ENCODE results near the gene NLRP6.

DNA sequence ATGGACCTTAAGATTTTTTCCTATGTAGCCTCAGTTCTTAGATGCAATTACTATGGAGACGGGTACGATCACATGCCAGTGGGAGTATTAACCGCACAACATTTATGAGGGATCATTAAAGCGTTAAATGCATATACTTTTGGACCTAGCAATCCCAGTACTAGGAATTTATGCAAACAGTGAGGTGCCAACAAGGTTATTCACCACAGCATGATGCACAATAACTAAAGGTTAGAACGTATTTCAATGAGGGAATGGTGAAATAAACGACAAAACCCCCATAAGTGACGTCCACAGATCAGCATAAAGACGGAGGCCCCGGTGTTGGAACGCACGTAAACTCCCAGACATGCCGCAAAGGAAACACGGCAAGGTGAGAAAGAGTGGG is 42.6 kb upstream of the NLRP6 start:
- TF ChIP-seq, protein P1, sequence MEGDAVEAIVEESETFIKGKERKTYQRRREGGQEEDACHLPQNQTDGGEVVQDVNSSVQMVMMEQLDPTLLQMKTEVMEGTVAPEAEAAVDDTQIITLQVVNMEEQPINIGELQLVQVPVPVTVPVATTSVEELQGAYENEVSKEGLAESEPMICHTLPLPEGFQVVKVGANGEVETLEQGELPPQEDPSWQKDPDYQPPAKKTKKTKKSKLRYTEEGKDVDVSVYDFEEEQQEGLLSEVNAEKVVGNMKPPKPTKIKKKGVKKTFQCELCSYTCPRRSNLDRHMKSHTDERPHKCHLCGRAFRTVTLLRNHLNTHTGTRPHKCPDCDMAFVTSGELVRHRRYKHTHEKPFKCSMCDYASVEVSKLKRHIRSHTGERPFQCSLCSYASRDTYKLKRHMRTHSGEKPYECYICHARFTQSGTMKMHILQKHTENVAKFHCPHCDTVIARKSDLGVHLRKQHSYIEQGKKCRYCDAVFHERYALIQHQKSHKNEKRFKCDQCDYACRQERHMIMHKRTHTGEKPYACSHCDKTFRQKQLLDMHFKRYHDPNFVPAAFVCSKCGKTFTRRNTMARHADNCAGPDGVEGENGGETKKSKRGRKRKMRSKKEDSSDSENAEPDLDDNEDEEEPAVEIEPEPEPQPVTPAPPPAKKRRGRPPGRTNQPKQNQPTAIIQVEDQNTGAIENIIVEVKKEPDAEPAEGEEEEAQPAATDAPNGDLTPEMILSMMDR (IDR thresholded peaks at IDR 0.05) = no peak
- TF ChIP-seq POLR2A (IDR thresholded peaks at IDR 0.05) = no peak
